HFFc6 (cell line): ENCODE results near the gene AFF1. TPM values are rescaled to one million over a fixed set of nuclear protein-coding genes. Genes with fewer than 3 reads are reported as not detected.

ENCODE experiments used
- DNase-seq: peaks from one replicate; pipeline ENCODE4 v3.0.0-alpha.2; 2018
- H3K27ac Mint-ChIP-seq: 2 replicates; pipeline ENCODE4 v1.8.0; 2020; ENCODE audit warnings: mild to moderate bottlenecking, mixed read lengths
- H3K27me3 Mint-ChIP-seq: 2 replicates; pipeline ENCODE4 v1.8.0; 2021; ENCODE audit warnings: mild to moderate bottlenecking, moderate library complexity, mixed read lengths; ENCODE audit not compliant: insufficient read depth
- H3K36me3 Mint-ChIP-seq: 2 replicates; pipeline ENCODE4 v1.8.0; 2021; ENCODE audit warnings: low read depth, mixed read lengths
- H3K4me1 Mint-ChIP-seq: 2 replicates; pipeline ENCODE4 v1.8.0; 2020; ENCODE audit warnings: low read depth, mixed read lengths
- H3K4me3 Mint-ChIP-seq: 2 replicates; pipeline ENCODE4 v1.8.0; 2020; ENCODE audit warnings: mild to moderate bottlenecking, moderate library complexity, mixed read lengths
- H3K9me3 Mint-ChIP-seq: 2 replicates; pipeline ENCODE4 v1.8.0; 2020; ENCODE audit warnings: mild to moderate bottlenecking, mixed read lengths
- CTCF ChIP-seq: fragments of 200-600 bp; sonication (generic); IDR thresholded peaks from 2 replicates; pipeline ENCODE4 v1.5.0; 2021; ENCODE audit warnings: antibody characterized with exemption, mild to moderate bottlenecking
- total RNA-seq, 6 experiments: library from RNA; stranded (reverse); fragmentation: NEBNext Ultra II Directional; extraction: Animal tissue kit (Norgen Biotek cat#: 25700); gene quantifications; 2 replicates in 1 of 6; 3 replicates in 5 of 6; pipeline ENCODE4 v1.2.3, GENCODE V29; 2021

Gene AFF1
- total RNA-seq, 6 experiments from 2014 or later: 28.3 to 43.6 (median 32.8) TPM

GRCh38 chr4:86961605-86962295 is 26.9 kb downstream of the AFF1 start:
- peak overlapping the region; percentile 50 for H3K4me3 Mint-ChIP-seq
- DNase-seq: peak; percentile 77
- no peaks in the 10 kb centered on the region for H3K9me3 Mint-ChIP-seq
- H3K27ac Mint-ChIP-seq: peak overlapping the region; percentile 78
- TF ChIP-seq CTCF: no peak
- H3K4me1 Mint-ChIP-seq: peaks cover 64% of the 10 kb centered on the region
- H3K36me3 Mint-ChIP-seq: peaks cover 5% of the 10 kb centered on the region; the same call in 1 of the 2 replicates
- H3K27me3 Mint-ChIP-seq: no peaks in the 10 kb centered on the region

GRCh38 chr4:86963697-86964096 is 28.9 kb downstream of the AFF1 start:
- Mint-ChIP-seq H3K27ac (peak overlapping the region; percentile 47), H3K36me3 (peaks cover 5% of the 10 kb centered on the region; the same call in 1 of the 2 replicates), H3K9me3 (no peaks in the 10 kb centered on the region), H3K27me3 (no peaks in the 10 kb centered on the region), H3K4me1 (peaks cover 48% of the 10 kb centered on the region), H3K4me3 (no peak overlapping the region)
- DNase-seq: peak; percentile 50
- no peak for TF ChIP-seq CTCF

- H3K36me3 Mint-ChIP-seq: peaks cover 5% of the 10 kb centered on the region; the same call in 1 of the 2 replicates
- H3K4me3 Mint-ChIP-seq: no peak overlapping the region
- no peaks in the 10 kb centered on the region for H3K27me3 Mint-ChIP-seq
- H3K4me1 Mint-ChIP-seq: peaks cover 32% of the 10 kb centered on the region
- no peak for DNase-seq
- no peak overlapping the region for H3K27ac Mint-ChIP-seq
- H3K9me3 Mint-ChIP-seq: no peaks in the 10 kb centered on the region
- no peak for TF ChIP-seq CTCF
Observed at GRCh38 chr4:86965019-86965976, 30.5 kb downstream of the AFF1 start.

GRCh38 chr4:86967073-86967472 is 32.3 kb downstream of the AFF1 start:
- H3K4me3 Mint-ChIP-seq: no peak overlapping the region
- H3K27ac Mint-ChIP-seq: no peak overlapping the region
- no peaks in the 10 kb centered on the region for H3K9me3 Mint-ChIP-seq
- H3K4me1 Mint-ChIP-seq: peaks cover 14% of the 10 kb centered on the region
- H3K36me3 Mint-ChIP-seq: peaks cover 5% of the 10 kb centered on the region; the same call in 1 of the 2 replicates
- DNase-seq: no peak
- H3K27me3 Mint-ChIP-seq: no peaks in the 10 kb centered on the region
- TF ChIP-seq CTCF: no peak

GRCh38 chr4:86967798-86968197 is 33.0 kb downstream of the AFF1 start:
- peak; percentile 68 for DNase-seq
- H3K27ac Mint-ChIP-seq: no peak overlapping the region
- H3K4me1 Mint-ChIP-seq: peaks cover 12% of the 10 kb centered on the region
- H3K9me3 Mint-ChIP-seq: no peaks in the 10 kb centered on the region
- H3K4me3 Mint-ChIP-seq: no peak overlapping the region
- H3K36me3 Mint-ChIP-seq: peaks cover 5% of the 10 kb centered on the region; the same call in 1 of the 2 replicates
- no peak for TF ChIP-seq CTCF
- H3K27me3 Mint-ChIP-seq: no peaks in the 10 kb centered on the region
